ENCODE results near the gene RAB4A. TPM values are rescaled to one million over a fixed set of nuclear protein-coding genes. Genes with fewer than 3 reads are reported as not detected.

Gene RAB4A
- total RNA-seq, 1 donor from 2014 or later, result 28.1 TPM

GRCh38 chr1:229262239-229262638 is 8.7 kb upstream of the RAB4A start:
- no peak for DNase-seq (ENCODE audit: low read depth)
- no peak overlapping the region for H3K4me3 ChIP-seq (ENCODE audit: low read depth, low read length)
- no peak for TF ChIP-seq CTCF (conservative IDR thresholded peaks at IDR 0.05; ENCODE audit: low read depth, low read length)

GRCh38 chr1:229263254-229263653 is 7.7 kb upstream of the RAB4A start:
- no peak for TF ChIP-seq CTCF (conservative IDR thresholded peaks at IDR 0.05; ENCODE audit: low read depth, low read length)
- no peak overlapping the region for H3K4me3 ChIP-seq (ENCODE audit: low read depth, low read length)
- no peak for DNase-seq (ENCODE audit: low read depth)

GRCh38 chr1:229264068-229264467 is 6.8 kb upstream of the RAB4A start:
- DNase-seq (ENCODE audit: low read depth), result no peak
- no peak overlapping the region for H3K4me3 ChIP-seq (ENCODE audit: low read depth, low read length)
- TF ChIP-seq CTCF (conservative IDR thresholded peaks at IDR 0.05; ENCODE audit: low read depth, low read length), result no peak

GRCh38 chr1:229264487-229264886 is 6.4 kb upstream of the RAB4A start:
- no peak for DNase-seq (ENCODE audit: low read depth)
- TF ChIP-seq CTCF (conservative IDR thresholded peaks at IDR 0.05; ENCODE audit: low read depth, low read length), result no peak
- no peak overlapping the region for H3K4me3 ChIP-seq (ENCODE audit: low read depth, low read length)

GRCh38 chr1:229266274-229266673 is 4.6 kb upstream of the RAB4A start:
- no peak for DNase-seq (ENCODE audit: low read depth)
- no peak for TF ChIP-seq CTCF (conservative IDR thresholded peaks at IDR 0.05; ENCODE audit: low read depth, low read length)
- no peak overlapping the region for H3K4me3 ChIP-seq (ENCODE audit: low read depth, low read length)

- no peak for DNase-seq (ENCODE audit: low read depth)
- H3K4me3 ChIP-seq (ENCODE audit: low read depth, low read length), result no peak overlapping the region
- no peak for TF ChIP-seq CTCF (conservative IDR thresholded peaks at IDR 0.05; ENCODE audit: low read depth, low read length)
Measured at GRCh38 chr1:229266832-229267500, 3.9 kb upstream of the RAB4A start.

- no peak overlapping the region for H3K4me3 ChIP-seq (ENCODE audit: low read depth, low read length)
- no peak for DNase-seq (ENCODE audit: low read depth)
- no peak for TF ChIP-seq CTCF (conservative IDR thresholded peaks at IDR 0.05; ENCODE audit: low read depth, low read length)
Measured at GRCh38 chr1:229268505-229268904, 2.4 kb upstream of the RAB4A start.

All from epithelial cell of proximal tubule (primary cell).